Measurements from ENCODE around the gene SVIP. TPM values are rescaled to one million over a fixed set of nuclear protein-coding genes. Genes with fewer than 3 reads are reported as not detected.

SVIP gene
- total RNA-seq, 4 donors from 2014 or later, result 7.9 to 17.0 (median 12.8) TPM

DNA sequence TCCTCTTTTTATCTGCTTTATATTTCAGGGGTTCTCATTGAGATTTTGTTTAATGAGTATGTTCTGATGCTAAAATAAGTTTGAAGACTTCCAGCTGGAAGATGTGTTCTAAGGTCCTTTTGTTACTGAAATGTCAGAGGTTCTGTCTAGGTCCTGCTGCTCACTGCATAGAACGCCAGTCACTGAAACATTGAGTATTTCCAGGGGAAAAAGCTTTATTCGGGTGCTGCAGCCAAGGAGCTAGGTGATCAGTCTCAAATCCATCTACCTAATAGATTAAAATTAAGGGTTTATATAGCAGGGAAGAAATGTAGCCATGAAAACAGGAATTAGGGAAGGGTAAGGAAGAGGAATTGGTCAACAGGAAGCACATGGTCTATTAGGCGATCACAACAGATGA is 19.7 kb downstream of the SVIP start:
- Histone ChIP-seq H3K27ac (replicated peaks in 1 of 4) (no peak overlapping the region), H3K36me3 (no peaks in the 10 kb centered on the region), H3K27me3 (no peaks in the 10 kb centered on the region), H3K9me3 (no peaks in the 10 kb centered on the region), H3K4me1 (peaks cover 0 to 10% (median 4%) of the 10 kb centered on the region in 4 donors), H3K4me3 (no peak overlapping the region)
- WGBS, result 76% methylated on average over 3 of the region's 3 CpGs
- intact Hi-C loops (cut with DNase I), result no loop called here
- DNase-seq (ENCODE audit: extremely low spot score), result no peak
- TF ChIP-seq POLR2A (IDR thresholded peaks at IDR 0.05; ENCODE audit: low read depth) (no peak), POLR2AphosphoS5 (IDR thresholded peaks at IDR 0.05) (no peak), EP300 (IDR thresholded peaks at IDR 0.05) (no peak)
- TF ChIP-seq, protein P1, sequence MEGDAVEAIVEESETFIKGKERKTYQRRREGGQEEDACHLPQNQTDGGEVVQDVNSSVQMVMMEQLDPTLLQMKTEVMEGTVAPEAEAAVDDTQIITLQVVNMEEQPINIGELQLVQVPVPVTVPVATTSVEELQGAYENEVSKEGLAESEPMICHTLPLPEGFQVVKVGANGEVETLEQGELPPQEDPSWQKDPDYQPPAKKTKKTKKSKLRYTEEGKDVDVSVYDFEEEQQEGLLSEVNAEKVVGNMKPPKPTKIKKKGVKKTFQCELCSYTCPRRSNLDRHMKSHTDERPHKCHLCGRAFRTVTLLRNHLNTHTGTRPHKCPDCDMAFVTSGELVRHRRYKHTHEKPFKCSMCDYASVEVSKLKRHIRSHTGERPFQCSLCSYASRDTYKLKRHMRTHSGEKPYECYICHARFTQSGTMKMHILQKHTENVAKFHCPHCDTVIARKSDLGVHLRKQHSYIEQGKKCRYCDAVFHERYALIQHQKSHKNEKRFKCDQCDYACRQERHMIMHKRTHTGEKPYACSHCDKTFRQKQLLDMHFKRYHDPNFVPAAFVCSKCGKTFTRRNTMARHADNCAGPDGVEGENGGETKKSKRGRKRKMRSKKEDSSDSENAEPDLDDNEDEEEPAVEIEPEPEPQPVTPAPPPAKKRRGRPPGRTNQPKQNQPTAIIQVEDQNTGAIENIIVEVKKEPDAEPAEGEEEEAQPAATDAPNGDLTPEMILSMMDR (IDR thresholded peaks at IDR 0.05), result no peak

GRCh38 chr11:22808571-22809197 is 20.9 kb downstream of the SVIP start:
- no peaks in the 10 kb centered on the region for H3K9me3 ChIP-seq
- TF ChIP-seq POLR2AphosphoS5 (IDR thresholded peaks at IDR 0.05) (no peak), POLR2A (IDR thresholded peaks at IDR 0.05; ENCODE audit: low read depth) (no peak), EP300 (IDR thresholded peaks at IDR 0.05) (no peak)
- TF ChIP-seq, protein P1 (IDR thresholded peaks at IDR 0.05), result no peak
- intact Hi-C loops (cut with DNase I), result no loop called here
- no peaks in the 10 kb centered on the region for H3K36me3 ChIP-seq
- 87% methylated on average over 3 of the region's 3 CpGs for WGBS
- no peak for DNase-seq (ENCODE audit: extremely low spot score)
- H3K4me3 ChIP-seq, result no peak overlapping the region
- H3K4me1 ChIP-seq, result peaks cover 0 to 10% (median 4%) of the 10 kb centered on the region in 4 donors
- H3K27me3 ChIP-seq, result no peaks in the 10 kb centered on the region
- H3K27ac ChIP-seq (replicated peaks in 1 of 4), result no peak overlapping the region

DNA sequence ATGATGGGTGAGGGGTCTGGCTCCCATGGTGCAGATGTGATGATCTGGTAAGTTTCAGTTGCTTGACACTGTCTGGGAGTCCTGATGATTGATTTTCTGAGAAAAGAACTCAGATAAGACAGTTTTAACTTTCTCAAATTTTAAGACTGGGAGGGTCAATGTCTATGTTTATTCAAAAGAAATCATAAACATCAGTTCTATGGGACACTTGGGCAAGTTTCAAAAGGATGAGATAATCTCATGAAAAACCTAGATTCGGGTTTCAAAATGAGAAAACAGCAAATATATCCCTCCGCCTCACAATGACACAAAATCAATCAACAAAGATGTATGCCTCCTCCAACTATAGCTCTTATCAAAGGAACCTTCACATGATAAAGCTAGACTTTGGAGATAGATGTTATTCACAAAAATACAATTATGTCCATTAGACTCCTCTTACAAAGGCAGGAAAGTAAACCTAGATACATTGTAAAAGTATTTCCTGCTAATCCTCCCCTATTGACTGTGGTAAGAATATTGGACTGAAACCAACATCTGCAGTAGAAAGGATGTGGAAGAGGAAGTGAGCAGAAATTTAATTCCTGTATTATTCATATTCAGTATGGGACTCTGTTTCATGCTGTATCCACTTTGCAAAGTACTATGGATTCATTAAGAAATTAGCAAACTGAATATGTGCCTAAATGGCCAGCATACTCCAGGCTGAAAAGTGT is 21.6 kb downstream of the SVIP start:
- Histone ChIP-seq H3K36me3 (no peaks in the 10 kb centered on the region), H3K27me3 (no peaks in the 10 kb centered on the region), H3K4me1 (peaks cover 0 to 10% (median 4%) of the 10 kb centered on the region in 4 donors), H3K27ac (replicated peaks in 1 of 4) (no peak overlapping the region), H3K4me3 (no peak overlapping the region), H3K9me3 (no peaks in the 10 kb centered on the region)
- WGBS, result 76% methylated on average over 2 of the region's 2 CpGs
- intact Hi-C loops (cut with DNase I), result no loop called here
- DNase-seq (ENCODE audit: extremely low spot score), result no peak
- no peak for TF ChIP-seq POLR2A (IDR thresholded peaks at IDR 0.05; ENCODE audit: low read depth)
- TF ChIP-seq, protein P1 (IDR thresholded peaks at IDR 0.05), result no peak
- no peak for TF ChIP-seq POLR2AphosphoS5 (IDR thresholded peaks at IDR 0.05)
- no peak for TF ChIP-seq EP300 (IDR thresholded peaks at IDR 0.05)

DNA sequence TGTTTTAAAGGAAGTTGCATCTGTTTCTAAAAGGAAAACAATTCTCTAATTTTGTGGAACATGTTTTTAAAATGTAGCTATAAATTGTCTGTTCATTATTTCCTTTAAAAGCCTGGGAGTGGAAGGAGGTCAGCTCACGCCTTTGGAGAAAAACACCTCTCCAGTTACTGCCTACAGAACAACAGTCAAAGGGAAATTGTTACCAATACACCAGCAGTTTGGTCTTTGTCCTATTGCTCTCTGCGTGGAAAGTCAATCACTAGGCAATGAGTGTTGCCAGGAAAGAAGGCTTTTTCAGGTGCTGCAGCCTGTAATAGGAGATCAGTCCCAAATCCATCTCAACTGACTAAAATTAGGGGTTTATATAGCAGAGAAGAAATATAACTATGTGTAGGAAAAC is 22.2 kb downstream of the SVIP start:
- H3K9me3 ChIP-seq, result no peaks in the 10 kb centered on the region
- H3K27ac ChIP-seq (replicated peaks in 1 of 4), result no peak overlapping the region
- no peak overlapping the region for H3K4me3 ChIP-seq
- H3K27me3 ChIP-seq, result no peaks in the 10 kb centered on the region
- TF ChIP-seq, protein P1 (IDR thresholded peaks at IDR 0.05), result no peak
- no peak for TF ChIP-seq EP300 (IDR thresholded peaks at IDR 0.05)
- no peak for TF ChIP-seq POLR2AphosphoS5 (IDR thresholded peaks at IDR 0.05)
- TF ChIP-seq POLR2A (IDR thresholded peaks at IDR 0.05; ENCODE audit: low read depth), result no peak
- no peaks in the 10 kb centered on the region for H3K36me3 ChIP-seq
- DNase-seq (ENCODE audit: extremely low spot score), result no peak
- peaks cover 0 to 10% (median 4%) of the 10 kb centered on the region in 4 donors for H3K4me1 ChIP-seq
- intact Hi-C loops (cut with DNase I), result no loop called here
- 89% methylated on average over 2 of the region's 2 CpGs for WGBS
